Left cardiac atrium (tissue), 4 donors: ENCODE results near the gene UCHL1. TPM values are rescaled to one million over a fixed set of nuclear protein-coding genes. Genes with fewer than 3 reads are reported as not detected.
A peak's percentile ranks its signal among the peaks of the same experiment; 100 is the strongest.
"Not testable (repeated sequence)": the region's sequence is repeated elsewhere in the genome, so short reads cannot be mapped to it uniquely, and the experiment has no call there.

Experiments used
- ATAC-seq, 2 donors: fragments of 200-7000 bp; cut with Tn5 transposase; one replicate each; pipeline ENCODE4 v1.9.1; 2020; ENCODE audit warnings: mild to moderate bottlenecking in 2 of 2, moderate library complexity in 2 of 2
- DNase-seq: peaks from one replicate; pipeline ENCODE4 v3.0.0-alpha.2; 2020
- intact Hi-C, 2 donors: fragments of 100-400 bp; cut with DNase I; formaldehyde crosslinking; loops; one replicate each; pipeline versions ENCODE4 v1.14.1 to v1.15.1; 2022 to 2023
- total RNA-seq, 2 donors: library from RNA; stranded (reverse); fragmentation: NEBNext Ultra II Directional; extraction: Animal tissue kit (Norgen Biotek cat#: 25700); gene quantifications; one replicate each; pipeline ENCODE4 v1.2.1, GENCODE V29; 2021
- donor health status: DM: no; HTN: yes; CAD: no.
- donor health status: DM: no; HTN: yes; CAD: no; lungs with severe emphysema.
- donor health status: DM: yes; HTN: yes; CAD: no.
- donor health status: Dilated cardiomyopathy.

Gene UCHL1
- total RNA-seq, 2 donors from 2014 or later: 23.1 to 26.4 TPM

DNA sequence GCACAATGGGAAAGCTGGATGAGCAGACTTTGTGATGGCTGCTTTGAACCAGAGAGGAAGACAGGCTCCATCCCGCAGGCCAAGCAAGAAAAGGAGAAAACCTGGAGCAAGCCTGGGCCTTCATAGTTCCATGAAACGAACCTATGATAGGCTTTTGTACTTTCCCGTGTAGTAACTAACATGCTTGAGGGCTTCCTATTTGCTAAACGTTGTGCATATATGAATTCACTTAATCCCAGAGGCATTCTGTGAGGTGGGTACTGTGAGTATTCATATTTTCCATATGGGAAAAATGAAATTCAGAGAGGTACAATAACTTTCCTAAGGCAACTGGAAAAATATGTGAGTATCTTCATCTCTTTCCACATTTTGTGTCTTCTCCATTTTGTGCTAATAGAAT, 28.8 kb upstream of the UCHL1 start:
- ATAC-seq: no peak
- intact Hi-C loops: no loop called here
- DNase-seq: no peak

DNA sequence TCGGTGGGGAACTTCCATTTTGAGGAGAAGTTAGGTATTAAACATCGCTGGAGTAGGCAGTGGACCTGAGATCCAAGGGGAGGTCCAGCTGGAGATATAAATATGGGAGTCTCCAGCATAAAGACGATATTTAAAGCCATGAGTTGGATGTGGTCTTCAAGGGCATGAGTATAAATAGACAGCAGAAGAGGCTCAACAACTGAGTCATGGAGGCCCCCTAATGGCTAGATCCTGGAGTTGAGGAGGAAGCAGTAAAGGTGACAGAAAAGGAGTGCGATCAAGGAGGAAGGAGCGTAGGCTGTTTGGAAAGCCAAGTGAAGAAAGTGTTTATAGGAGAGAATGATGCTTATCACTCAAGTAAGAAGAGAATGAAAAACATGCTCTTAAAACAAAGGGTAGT, 24.3 kb upstream of the UCHL1 start:
- intact Hi-C loops: no loop called here
- ATAC-seq: no peak
- no peak for DNase-seq

DNA sequence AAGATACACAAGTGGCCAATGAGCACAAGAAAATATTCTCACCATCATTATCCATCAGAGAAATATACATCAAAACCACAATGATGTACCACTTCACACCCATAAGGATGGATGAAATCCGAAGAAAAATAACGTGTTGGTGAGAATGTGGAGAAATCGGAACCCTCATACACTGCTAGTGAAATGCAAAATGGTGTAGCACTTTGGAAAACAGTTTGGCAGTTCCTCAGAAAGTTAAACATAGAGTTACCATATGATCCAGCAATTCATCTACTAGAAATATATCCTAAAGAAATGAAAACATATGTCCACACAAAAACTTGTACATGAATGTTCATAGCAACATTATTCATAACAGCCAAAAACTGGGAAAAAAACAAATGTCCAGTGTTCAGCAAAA, 23.9 kb upstream of the UCHL1 start:
- intact Hi-C loops: no loop called here
- DNase-seq: no peak
- no peak for ATAC-seq

DNA sequence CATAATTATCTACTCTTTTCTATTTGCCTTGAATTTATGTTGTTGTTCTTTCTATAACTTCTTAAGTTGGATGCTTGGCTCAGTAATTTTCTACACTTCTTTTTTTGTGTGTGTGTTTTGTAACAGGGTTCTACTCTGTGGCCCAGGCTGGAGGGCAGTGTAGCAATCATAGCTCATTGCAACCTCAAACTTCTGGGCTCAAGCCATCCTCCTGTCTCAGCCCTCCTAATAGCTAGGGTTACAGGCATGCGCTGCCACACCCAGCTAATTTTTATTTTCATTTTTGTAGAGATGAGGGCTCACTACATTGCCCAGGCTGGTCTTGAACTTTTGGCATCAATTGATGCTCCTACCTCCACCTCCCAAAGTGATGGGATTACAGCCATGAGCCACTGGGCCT, 20.7 kb upstream of the UCHL1 start:
- intact Hi-C loops: no loop called here
- DNase-seq (no peak), ATAC-seq (no peak)

DNA sequence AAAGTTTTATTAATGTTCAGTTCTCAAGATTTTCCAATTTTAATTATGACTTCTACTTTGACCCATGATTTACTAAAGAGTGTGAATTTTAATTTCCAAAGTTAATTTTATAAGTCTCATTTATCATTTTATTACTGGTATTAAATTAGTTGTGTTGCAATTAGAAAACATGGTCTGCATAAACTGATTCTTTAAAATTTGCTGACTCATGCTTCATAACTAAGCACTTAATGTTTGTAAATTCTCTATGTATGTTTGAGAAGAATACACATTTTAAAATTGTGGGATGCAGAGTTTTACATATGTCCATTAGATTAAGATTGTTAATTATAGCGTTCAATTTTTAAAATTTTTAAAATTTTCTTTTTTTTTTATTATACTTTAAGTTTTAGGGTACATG, 20.2 kb upstream of the UCHL1 start:
- DNase-seq (no peak), ATAC-seq (no peak)
- intact Hi-C loops: no loop called here

DNA sequence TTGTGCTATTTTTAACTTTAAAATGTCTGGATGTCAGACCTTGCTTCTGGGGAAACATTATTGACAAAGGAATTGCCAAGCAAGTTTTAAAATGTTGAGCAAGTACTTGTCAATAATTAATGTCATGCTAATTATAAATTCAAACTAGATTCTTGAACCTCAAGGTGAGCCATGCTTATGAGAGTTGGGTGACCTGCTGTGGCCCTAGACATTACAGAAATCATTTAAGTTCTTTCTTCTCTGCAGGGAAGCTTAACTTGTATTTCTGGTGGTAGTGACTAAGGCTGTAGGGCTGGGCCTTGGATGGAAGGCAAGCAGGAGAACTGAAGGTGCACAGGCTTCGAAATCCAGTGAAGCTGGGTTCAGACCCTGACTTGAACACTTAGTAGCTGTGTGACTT, 14.8 kb upstream of the UCHL1 start:
- ATAC-seq (no peak), DNase-seq (no peak)
- intact Hi-C loops: no loop called here

DNA sequence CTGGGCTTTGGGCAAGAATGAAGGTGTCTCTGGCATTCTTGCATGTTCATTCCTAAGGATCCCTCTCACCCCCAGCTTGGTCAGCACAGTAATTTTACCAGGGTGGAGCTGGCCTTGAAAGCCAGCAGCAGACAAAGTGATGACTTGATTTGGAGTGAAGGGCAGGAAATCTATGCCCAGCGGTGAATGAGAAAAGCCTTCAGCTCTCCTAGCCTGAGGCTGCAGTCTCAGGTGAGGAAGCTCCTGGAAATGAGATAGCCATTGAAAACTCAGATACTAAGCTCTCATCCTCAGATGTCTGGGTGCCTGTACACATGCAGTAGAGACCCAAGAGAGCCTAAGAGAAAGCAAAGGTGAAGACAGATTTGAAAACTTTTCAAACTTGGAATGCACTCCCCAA, 10.7 kb upstream of the UCHL1 start:
- no peak for DNase-seq
- intact Hi-C loops: no loop called here
- no peak for ATAC-seq

DNA sequence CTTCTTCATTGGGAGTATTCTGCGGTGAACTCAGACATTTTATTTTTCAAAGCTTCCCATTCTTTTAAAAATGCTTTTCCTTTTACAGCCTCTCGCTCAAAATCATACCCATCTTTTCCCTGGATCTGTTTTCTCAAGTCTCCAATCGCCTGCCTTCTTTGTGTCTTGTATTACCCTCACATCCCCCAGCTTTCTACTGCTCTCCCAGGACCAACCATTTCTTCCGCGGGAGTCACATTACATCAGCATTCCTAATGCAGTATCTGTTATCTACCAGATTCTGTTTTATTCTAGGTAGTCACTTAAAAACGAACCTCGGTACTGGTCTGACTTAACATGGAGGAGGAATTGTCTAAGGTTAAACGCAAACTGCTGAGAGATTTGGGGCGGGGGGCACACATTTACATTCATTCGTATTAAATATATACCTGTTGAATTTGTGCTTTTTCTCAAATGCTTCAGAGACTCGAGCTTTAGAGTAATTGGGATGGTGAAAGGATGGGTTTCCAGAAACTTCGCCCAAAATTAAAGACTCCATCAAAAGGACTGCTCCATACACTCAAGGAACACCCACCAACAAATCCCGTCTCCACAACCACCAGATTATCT, 493 bp upstream of the UCHL1 start:
- intact Hi-C loops: no loop called here
- no peak for DNase-seq
- no peak for ATAC-seq

DNA sequence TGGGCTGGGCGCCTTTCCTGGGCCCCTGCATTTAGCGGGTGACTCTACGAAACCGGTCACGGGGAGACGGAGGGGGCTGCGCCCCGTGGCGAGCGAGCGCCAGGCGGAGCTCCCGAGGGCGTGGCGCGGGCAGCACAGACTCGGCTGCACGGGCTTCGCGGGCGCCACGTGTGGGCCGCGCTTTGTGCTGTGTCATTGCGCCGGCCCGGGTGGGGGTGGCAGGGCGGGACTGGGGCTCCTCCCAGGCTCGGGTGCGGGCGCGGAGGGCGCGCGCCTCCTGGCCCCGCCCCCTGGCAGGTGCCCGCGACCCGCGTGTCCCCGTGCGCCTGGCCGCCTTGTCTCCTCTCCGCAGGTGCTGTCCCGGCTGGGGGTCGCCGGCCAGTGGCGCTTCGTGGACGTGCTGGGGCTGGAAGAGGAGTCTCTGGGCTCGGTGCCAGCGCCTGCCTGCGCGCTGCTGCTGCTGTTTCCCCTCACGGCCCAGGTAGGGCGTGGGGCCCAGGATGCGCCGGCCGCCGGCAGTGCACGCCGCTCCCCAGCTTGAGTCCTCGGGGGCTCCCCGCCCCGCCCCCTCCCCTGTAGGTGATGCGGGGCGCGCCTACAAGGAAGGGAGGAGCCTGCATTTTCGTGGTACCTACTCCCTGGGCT, 651 bp downstream of the UCHL1 start:
- intact Hi-C loops: no loop called here
- peak; percentile 53 for DNase-seq

DNA sequence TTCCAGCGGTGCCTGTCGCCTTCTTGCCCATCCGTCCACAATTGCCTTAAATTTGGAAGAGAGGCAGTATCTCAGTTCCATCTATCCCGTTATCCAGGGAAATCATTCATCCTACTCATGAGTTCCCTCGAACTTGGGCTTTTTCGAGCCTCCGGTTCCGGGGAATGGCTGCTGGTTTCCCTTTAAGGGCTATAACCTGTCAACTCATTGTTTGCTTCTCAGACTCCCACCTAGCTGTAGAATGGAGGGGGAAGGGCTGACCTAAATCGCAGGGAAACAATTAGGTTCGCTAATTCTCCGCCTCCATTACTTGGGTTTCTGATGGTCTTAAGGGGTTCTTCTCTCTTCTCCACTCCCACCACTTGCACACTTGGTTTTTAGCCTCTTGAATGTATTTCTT, 1.2 kb downstream of the UCHL1 start:
- DNase-seq (no peak), ATAC-seq (no peak)
- intact Hi-C loops: no loop called here

More for the DNA sequence above, 651 bp downstream of the UCHL1 start:
- ATAC-seq: peak; percentile 81 to 94

DNA sequence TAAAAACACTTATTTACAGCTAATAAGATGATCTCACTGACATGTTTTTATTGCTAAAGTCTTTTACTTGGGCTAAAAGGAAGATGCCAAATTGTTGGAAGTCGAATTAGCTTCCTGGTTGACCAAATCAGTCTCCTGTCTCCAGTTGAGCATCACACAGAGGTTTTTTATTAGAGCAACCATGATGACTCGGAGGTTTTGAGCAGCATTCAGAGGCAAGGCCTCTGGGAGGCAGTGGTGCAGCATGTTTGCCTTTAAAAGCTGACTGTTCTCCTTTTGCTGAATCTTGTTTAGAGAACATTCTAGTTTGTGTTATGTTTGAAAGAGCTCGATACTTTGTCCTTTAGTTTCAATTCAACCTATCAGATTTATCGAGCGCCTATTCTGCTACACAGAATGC, 2.1 kb downstream of the UCHL1 start:
- ATAC-seq (no peak), DNase-seq (peak; percentile 31)
- intact Hi-C loops: no loop called here

DNA sequence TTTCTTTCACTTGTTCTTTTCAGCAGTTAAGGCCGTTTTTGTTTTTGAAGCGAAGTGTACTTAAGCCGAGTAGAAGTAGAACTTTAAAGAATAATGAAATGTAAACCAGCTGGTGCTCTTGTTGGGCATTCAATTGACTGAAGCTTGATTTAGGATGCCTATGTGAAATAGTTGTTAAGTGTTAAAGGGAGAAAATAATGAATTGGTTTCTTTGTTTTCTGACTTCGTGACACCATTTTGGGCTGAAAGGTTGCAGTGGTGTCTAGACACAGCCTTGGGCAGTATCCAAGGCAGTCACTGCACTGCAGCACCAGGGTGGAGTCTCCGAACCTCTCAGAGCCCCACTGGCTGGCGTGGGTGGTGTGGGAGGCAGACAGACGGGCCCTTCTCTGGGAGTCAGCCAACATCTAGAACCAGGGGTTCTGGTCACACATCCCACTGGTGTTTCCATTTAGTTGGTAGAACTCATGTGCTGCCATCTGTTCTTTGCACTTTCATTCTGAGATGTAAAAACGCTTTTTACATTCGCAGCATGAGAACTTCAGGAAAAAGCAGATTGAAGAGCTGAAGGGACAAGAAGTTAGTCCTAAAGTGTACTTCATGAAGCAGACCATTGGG, 3.5 kb downstream of the UCHL1 start:
- intact Hi-C loops: loop anchor here in 1 of 2 donors (5.0 kb wide), 1 partner anchor 627 kb away; no protein-coding TSS in a partner anchor
- ATAC-seq: no peak
- no peak for DNase-seq

DNA sequence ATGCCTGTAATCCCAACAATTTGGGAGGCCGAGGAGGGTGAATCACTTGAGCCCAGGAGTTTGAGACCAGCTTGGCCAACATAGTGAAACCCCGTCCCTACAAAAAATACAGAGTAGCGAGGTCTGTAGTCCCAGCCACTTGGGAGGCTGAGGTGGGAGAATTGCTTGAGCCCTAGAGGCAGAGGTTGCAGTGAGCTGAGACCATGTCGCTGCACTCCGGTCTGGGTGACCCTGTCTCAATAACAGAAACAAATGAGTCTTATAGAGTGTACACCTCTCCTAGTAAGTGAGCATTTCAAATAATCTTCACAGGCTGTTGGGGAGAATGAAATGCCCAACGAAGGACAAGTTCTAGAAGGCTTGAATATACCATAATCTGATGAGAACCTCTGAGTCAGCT, 5.5 kb downstream of the UCHL1 start:
- DNase-seq: no peak
- no peak for ATAC-seq
- intact Hi-C loops: loop anchor here in 1 of 2 donors (5.0 kb wide), 1 partner anchor 625 kb away; no protein-coding TSS in a partner anchor

DNA sequence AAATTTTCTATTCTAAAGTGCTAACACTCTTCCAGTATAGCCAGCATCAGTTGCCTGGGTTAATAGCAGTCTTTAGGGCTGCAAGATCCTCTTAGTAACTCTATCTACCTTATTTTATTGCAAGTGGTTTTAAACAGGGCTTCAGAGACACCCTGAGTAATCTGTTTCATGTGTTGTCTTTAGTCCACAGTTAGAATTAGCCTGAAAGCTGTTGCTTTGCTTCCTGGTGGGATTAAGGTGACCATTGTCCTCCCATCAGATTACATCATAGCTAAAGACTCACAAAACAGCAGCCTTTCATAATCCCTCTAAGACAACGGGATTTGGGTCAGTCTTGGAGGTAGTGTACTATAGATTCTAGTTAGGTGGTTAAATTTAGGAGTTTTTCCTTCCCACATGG, 7.5 kb downstream of the UCHL1 start:
- intact Hi-C loops: loop anchor here in 1 of 2 donors (5.0 kb wide), 1 partner anchor 623 kb away; no protein-coding TSS in a partner anchor
- ATAC-seq (no peak), DNase-seq (no peak)

DNA sequence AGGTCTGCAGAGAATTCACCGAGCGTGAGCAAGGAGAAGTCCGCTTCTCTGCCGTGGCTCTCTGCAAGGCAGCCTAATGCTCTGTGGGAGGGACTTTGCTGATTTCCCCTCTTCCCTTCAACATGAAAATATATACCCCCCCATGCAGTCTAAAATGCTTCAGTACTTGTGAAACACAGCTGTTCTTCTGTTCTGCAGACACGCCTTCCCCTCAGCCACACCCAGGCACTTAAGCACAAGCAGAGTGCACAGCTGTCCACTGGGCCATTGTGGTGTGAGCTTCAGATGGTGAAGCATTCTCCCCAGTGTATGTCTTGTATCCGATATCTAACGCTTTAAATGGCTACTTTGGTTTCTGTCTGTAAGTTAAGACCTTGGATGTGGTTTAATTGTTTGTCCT, 11.3 kb downstream of the UCHL1 start:
- intact Hi-C loops: no loop called here
- no peak for ATAC-seq

DNA sequence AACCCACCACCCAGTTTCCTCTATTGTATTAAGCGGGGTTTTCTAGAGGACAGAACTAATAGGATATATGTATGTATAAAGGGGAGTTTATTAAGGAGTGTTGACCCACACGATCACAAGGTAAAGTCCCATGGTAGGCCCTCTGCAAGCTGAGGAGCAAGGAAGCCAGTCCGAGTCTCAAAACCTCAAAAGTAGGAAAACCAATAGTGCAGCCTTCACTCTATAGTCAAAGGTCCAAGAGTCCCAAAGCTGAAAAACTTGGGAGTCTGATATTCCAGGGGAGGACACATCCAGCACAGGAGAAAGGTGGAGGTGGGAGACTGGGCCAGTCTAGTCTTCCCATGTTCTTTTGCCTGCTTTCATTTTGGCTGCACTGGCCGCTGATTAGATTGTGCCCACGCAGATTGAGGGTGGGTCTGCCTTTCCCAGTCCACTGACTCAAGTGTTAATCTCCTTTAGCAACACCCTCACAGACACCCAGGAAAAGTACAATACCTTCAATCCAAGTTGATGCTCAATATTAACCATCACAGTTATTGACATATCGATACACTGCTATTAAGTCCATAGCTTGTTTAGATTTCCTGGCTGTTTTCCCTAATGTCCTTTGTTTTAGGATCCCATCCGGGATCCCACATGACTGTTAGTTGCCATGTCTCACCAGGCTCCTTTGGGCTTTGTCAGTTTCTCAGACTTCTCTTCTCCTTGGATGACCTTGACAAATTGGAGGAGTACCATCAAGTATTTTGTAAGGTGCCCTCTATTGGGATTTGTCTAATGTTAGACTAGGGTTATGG, 12.2 kb downstream of the UCHL1 start:
- intact Hi-C loops: no loop called here
- DNase-seq (no peak), ATAC-seq (no peak)

More for the DNA sequence above, 11.3 kb downstream of the UCHL1 start:
- no peak for DNase-seq

DNA sequence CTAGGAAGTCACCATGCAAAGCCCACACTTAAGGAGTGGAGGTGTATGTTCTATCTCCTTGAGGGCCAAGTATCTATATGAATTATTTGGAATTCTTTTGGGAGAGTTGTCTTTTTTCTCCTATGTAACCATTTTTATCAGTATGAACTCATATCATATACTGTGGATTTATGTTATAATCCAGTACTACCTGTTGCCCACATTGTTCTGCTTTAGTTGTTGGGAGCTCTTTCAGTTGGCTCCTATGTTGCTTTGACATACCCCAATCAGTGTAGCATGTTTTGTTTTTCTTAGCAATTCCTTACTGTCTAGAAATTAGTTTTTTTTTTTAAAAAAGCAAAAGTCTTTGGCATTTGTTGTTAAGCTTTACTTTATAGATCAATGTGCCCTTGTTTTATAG, 13.0 kb downstream of the UCHL1 start:
- intact Hi-C loops: no loop called here
- no peak for ATAC-seq
- no peak for DNase-seq

DNA sequence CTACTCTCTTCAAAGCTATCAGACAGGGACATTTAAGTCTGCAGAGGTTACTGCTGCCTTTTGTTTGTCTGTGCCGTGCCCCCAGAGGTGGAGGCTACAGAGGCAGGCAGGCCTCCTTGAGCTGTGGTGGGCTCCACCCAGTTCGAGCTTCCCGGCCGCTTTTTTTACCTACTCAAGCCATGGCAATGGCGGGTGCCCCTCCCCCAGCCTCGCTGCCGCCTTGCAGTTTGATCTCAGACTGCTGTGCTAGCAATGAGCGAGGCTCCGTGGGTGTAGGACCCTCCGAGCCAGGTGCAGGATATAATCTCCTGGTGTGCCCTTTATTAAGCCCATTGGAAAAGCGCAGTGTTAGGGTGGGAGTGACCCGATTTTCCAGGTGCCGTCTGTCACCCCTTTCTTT, 19.2 kb downstream of the UCHL1 start:
- DNase-seq, intact Hi-C loops, ATAC-seq: not testable (repeated sequence)

DNA sequence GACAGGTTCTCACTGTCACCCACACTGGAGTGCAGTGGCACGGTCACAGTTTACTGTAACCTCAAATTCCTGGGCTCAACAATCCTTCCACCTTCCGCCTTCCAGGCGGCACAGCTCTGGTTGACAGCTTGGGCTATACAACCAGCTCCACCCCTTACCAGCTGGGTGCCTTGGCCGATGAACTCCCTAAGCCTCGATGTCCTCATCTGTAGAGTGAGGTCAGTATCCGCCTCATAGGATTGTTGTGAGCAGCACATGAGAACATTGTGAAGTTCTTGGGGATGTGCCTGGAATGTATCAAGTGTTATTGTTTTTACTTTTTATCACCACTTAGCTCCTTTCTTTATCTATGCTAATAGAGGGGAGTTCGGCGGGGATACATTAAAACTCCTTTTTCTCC, 23.3 kb downstream of the UCHL1 start:
- DNase-seq (no peak), ATAC-seq (no peak)
- intact Hi-C loops: loop anchor here (5.0 to 10.0 kb wide), 4 partner anchors 377 to 605 kb away; no protein-coding TSS in a partner anchor
